Right atrium auricular region (tissue), 2 donors: Measurements from ENCODE around the gene MFN1. TPM values are rescaled to one million over a fixed set of nuclear protein-coding genes. Genes with fewer than 3 reads are reported as not detected.

Experiments
- DNase-seq: peaks from one replicate; pipeline ENCODE4 v3.0.0-alpha.2; 2019; ENCODE audit warnings: low spot score
- H3K27ac ChIP-seq, 2 donors: fragments of 200-600 bp; sonication (generic); 1 replicate in 1 of 2; 2 replicates in 1 of 2; pipeline ENCODE4 v1.5.1; 2016 to 2019
- H3K27me3 ChIP-seq, 2 donors: fragments of 200-600 bp; sonication (generic); one replicate each; pipeline versions ENCODE4 v1.5.1 to v1.6.0; 2017 to 2019
- H3K36me3 ChIP-seq: fragments of 200-600 bp; sonication (generic); one replicate; pipeline ENCODE4 v1.5.1; 2016
- H3K4me1 ChIP-seq, 2 donors: fragments of 200-600 bp; sonication (generic); one replicate each; pipeline versions ENCODE4 v1.5.1 to v1.6.0; 2017 to 2019
- H3K4me3 ChIP-seq, 2 donors: fragments of 200-600 bp; sonication (generic); 1 replicate in 1 of 2; 2 replicates in 1 of 2; pipeline ENCODE4 v1.5.1; 2017 to 2019; ENCODE audit warnings: mild to moderate bottlenecking in 1 of 2, moderate library complexity in 1 of 2
- H3K9me3 ChIP-seq, 2 donors: fragments of 200-600 bp; sonication (generic); one replicate each; pipeline ENCODE4 v1.5.1; 2019
- CTCF ChIP-seq, 2 donors: fragments of 200-600 bp; sonication (generic); IDR thresholded peaks; one replicate each; pipeline ENCODE4 v1.5.1; 2019; ENCODE audit warnings: antibody characterized with exemption in 2 of 2
- total RNA-seq, 2 donors: library from RNA; depleted of rRNA; stranded (reverse); fragments of >200 nt; gene quantifications; one replicate each; pipeline ENCODE4 v1.1.0, GENCODE V29; 2016

The MFN1 gene
- total RNA-seq, 2 donors from 2014 or later = 30.5 to 68.0 TPM

- no peak for DNase-seq
- H3K27ac ChIP-seq = peak overlapping the region; percentile 97 to 98
- peaks cover 11% of the 10 kb centered on the region for H3K36me3 ChIP-seq
- peaks cover 0 to 33% of the 10 kb centered on the region in 2 donors for H3K4me1 ChIP-seq
- TF ChIP-seq CTCF (IDR thresholded peaks at IDR 0.05) = peak in 1 of 2 donors; percentile 62
- no peaks in the 10 kb centered on the region for H3K9me3 ChIP-seq
- no peaks in the 10 kb centered on the region for H3K27me3 ChIP-seq
- H3K4me3 ChIP-seq = peak overlapping the region in 1 of 2 donors; percentile 92
Observed at GRCh38 chr3:179321668-179322285, 25.7 kb upstream of the MFN1 start.

GRCh38 chr3:179322286-179323196, 25.0 kb upstream of the MFN1 start, which contains the start of gene ZNF639:
Gene ZNF639 (plus strand): TSS chr3:179323031. CDS start chr3:179328294, 5,263 bp downstream.
- peak; percentile 85 to 91 for TF ChIP-seq CTCF (IDR thresholded peaks at IDR 0.05)
- Histone ChIP-seq H3K4me1 (peaks cover 0 to 33% of the 10 kb centered on the region in 2 donors), H3K27ac (peak within 1 kb of the TSS; percentile 97 to 98), H3K27me3 (no peaks in the 10 kb centered on the region), H3K36me3 (peaks cover 12% of the 10 kb centered on the region), H3K4me3 (peak within 1 kb of the TSS; percentile 91 to 92), H3K9me3 (no peaks in the 10 kb centered on the region)
- peak; percentile 80 for DNase-seq

GRCh38 chr3:179323197-179324110, 24.1 kb upstream of the MFN1 start:
- Histone ChIP-seq H3K27me3 (no peaks in the 10 kb centered on the region), H3K27ac (peak overlapping the region; percentile 97 to 98), H3K4me1 (peaks cover 0 to 33% of the 10 kb centered on the region in 2 donors), H3K9me3 (no peaks in the 10 kb centered on the region), H3K36me3 (peaks cover 15% of the 10 kb centered on the region), H3K4me3 (peak overlapping the region; percentile 91 to 92)
- DNase-seq = peak; percentile 75
- TF ChIP-seq CTCF (IDR thresholded peaks at IDR 0.05) = no peak

- H3K4me3 ChIP-seq = peak overlapping the region; percentile 91 to 92
- DNase-seq = no peak
- H3K36me3 ChIP-seq = peaks cover 24% of the 10 kb centered on the region
- TF ChIP-seq CTCF (IDR thresholded peaks at IDR 0.05) = no peak
- H3K27me3 ChIP-seq = no peaks in the 10 kb centered on the region
- peak overlapping the region; percentile 97 to 98 for H3K27ac ChIP-seq
- peaks cover 0 to 33% of the 10 kb centered on the region in 2 donors for H3K4me1 ChIP-seq
- no peaks in the 10 kb centered on the region for H3K9me3 ChIP-seq
Observed at GRCh38 chr3:179324270-179324754, 23.2 kb upstream of the MFN1 start.

GRCh38 chr3:179330438-179330837, 17.1 kb upstream of the MFN1 start:
- TF ChIP-seq CTCF (IDR thresholded peaks at IDR 0.05) = no peak
- DNase-seq = no peak
- Histone ChIP-seq H3K36me3 (peaks cover 76% of the 10 kb centered on the region), H3K4me1 (peaks cover 0 to 5% of the 10 kb centered on the region in 2 donors), H3K4me3 (no peak overlapping the region), H3K27me3 (no peaks in the 10 kb centered on the region), H3K27ac (no peak overlapping the region), H3K9me3 (no peaks in the 10 kb centered on the region)
